Brain microvascular endothelial cell (primary cell): ENCODE measurements around the gene CLCF1.

ENCODE experiments used
- DNase-seq: peaks from one replicate; pipeline ENCODE4 v3.0.0-alpha.2; 2020
- H3K27ac ChIP-seq: fragments of 250-450 bp; sonication (Bioruptor Pico); 2 replicates; pipeline ENCODE4 v1.5.1; 2020; ENCODE audit warnings: mild to moderate bottlenecking, moderate library complexity
- H3K27me3 ChIP-seq: fragments of 250-450 bp; sonication (Bioruptor Pico); replicated peaks from 2 replicates; pipeline ENCODE4 v1.5.1; 2020; ENCODE audit warnings: mild to moderate bottlenecking
- H3K36me3 ChIP-seq: fragments of 250-450 bp; sonication (Bioruptor Pico); replicated peaks from 2 replicates; pipeline ENCODE4 v1.5.1; 2020; ENCODE audit warnings: mild to moderate bottlenecking
- H3K4me3 ChIP-seq: 2 replicates; pipeline ENCODE4 v1.5.1; 2011; ENCODE audit warnings: low read depth, mild to moderate bottlenecking, control low read depth, low read length, moderate library complexity
- CTCF ChIP-seq: IDR thresholded peaks from 2 replicates; pipeline ENCODE4 v1.5.1; 2011; ENCODE audit warnings: low read depth, mild to moderate bottlenecking, moderate library complexity, low read length, control low read depth, inconsistent platforms; ENCODE audit errors: missing control alignments
- in situ Hi-C: cut with HindIII; loops from 2 replicates; pipeline ENCODE4 v1.10.0; 2017; ENCODE audit warnings: low sequenced_read_pairs, low pct_ligation_motif_present

The CLCF1 gene

GRCh38 chr11:67369801-67370284 is 3.6 kb downstream of the CLCF1 start:
- peaks cover 9% of the 10 kb centered on the region for H3K36me3 ChIP-seq
- in situ Hi-C loops: no loop called here
- H3K4me3 ChIP-seq: peak overlapping the region; percentile 20
- no peaks in the 10 kb centered on the region for H3K27me3 ChIP-seq
- H3K27ac ChIP-seq: no peak overlapping the region
- no peak for DNase-seq
- no peak for TF ChIP-seq CTCF

GRCh38 chr11:67369275-67369674 is 4.1 kb downstream of the CLCF1 start:
- peaks cover 15% of the 10 kb centered on the region for H3K36me3 ChIP-seq
- in situ Hi-C loops: no loop called here
- no peaks in the 10 kb centered on the region for H3K27me3 ChIP-seq
- no peak for TF ChIP-seq CTCF
- H3K4me3 ChIP-seq: no peak overlapping the region
- no peak overlapping the region for H3K27ac ChIP-seq
- no peak for DNase-seq

- DNase-seq: no peak
- peaks cover 16% of the 10 kb centered on the region for H3K36me3 ChIP-seq
- TF ChIP-seq CTCF: no peak
- in situ Hi-C loops: no loop called here
- no peak overlapping the region for H3K27ac ChIP-seq
- no peaks in the 10 kb centered on the region for H3K27me3 ChIP-seq
- H3K4me3 ChIP-seq: no peak overlapping the region
Measured at GRCh38 chr11:67368621-67369020, 4.8 kb downstream of the CLCF1 start.

- Histone ChIP-seq H3K27me3 (no peaks in the 10 kb centered on the region), H3K27ac (no peak overlapping the region), H3K4me3 (no peak overlapping the region), H3K36me3 (peaks cover 19% of the 10 kb centered on the region)
- no peak for DNase-seq
- in situ Hi-C loops: no loop called here
- TF ChIP-seq CTCF: no peak
Measured at GRCh38 chr11:67367761-67368227, 5.6 kb downstream of the CLCF1 start.

GRCh38 chr11:67366961-67367760 is 6.2 kb downstream of the CLCF1 start:
- no peak overlapping the region for H3K4me3 ChIP-seq
- peaks cover 22% of the 10 kb centered on the region for H3K36me3 ChIP-seq
- in situ Hi-C loops: no loop called here
- no peak overlapping the region for H3K27ac ChIP-seq
- DNase-seq: no peak
- no peaks in the 10 kb centered on the region for H3K27me3 ChIP-seq
- TF ChIP-seq CTCF: no peak
